HG03354 (cell line): ENCODE measurements around the gene MPZL3.

Experiments used
- ATAC-seq: cut with Tn5 transposase; IDR thresholded peaks from one replicate; pipeline ENCODE4 v1.9.1; 2021; ENCODE audit warnings: mild to moderate bottlenecking; ENCODE audit not compliant: unreplicated experiment, poor library complexity, severe bottlenecking

Gene MPZL3

GRCh38 chr11:118234833-118235232 is 17.3 kb downstream of the MPZL3 start:
- ATAC-seq = no peak

DNA sequence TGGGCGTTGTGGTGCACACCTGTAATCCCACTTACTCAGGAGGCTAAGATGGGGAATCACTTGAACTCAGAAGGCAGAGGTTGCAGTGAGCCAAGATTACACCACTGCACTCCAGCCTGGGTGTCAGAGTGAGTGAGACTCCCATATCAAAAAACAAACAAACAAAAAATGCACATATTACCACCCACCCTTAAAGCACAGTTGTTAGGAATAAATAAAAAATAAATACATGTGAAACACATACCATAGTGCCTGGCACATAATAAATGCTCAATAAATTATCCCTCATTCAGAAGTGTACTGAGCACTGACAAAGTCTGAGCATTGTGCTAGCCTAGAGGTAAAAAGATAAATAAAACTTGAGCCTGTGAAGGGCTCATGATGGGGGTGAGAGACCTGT is 18.3 kb downstream of the MPZL3 start:
- ATAC-seq = no peak

DNA sequence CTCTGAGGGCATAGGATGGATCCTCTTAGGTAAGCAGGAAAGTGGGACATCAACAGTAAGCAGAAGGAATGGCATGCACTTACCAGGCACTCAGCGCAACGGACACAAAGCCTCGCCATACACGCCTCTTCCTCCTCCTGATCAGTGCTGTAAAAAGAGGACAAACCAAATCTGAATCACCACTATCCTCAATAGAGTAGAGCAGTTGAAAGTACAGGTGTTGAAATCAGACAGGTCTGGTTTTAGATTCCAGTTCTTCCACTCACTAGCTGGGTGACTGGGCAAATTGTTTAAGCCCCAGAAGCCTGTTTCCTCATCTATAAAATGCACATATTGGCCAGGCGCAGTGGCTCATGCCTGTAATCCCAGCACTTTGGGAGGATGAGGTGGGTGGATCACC is 18.8 kb downstream of the MPZL3 start:
- ATAC-seq = no peak

DNA sequence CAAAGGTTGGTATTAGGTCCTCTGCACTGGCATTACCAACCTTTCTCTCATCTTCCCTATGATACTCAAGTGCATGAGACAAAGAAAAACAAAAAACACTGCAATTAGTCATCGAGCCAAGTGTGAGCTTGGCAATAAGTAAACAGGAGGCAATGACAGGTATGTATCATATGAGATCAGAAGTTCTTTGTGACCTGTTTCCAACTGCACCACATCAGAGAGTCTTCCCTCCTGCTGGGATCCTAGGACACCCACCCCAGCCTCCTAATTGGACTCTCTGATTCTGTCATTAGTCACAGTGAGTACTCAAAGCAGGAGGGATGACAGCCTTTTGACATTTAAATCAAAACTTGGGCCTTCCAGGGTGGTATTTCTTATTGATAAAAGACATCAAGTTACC is 19.5 kb downstream of the MPZL3 start:
- no peak for ATAC-seq

DNA sequence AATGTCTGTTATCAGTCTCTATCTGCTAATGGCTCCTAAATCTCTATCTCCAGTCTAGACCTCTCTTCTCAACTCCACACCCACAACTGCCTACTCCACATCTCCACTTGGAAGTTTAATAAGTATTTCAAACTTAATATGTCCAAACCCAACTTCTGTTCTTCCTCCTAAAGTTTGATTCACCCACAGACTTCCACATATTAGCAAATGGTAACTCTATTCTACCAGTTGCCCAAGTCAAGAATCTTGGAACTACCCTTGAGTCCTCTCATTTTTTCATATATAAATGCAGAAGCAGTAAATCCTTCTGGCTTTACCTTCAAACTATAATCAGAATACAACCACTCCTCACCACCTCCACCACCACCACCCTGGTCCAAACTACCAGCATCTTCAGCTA is 20.7 kb downstream of the MPZL3 start:
- no peak for ATAC-seq

- no peak for ATAC-seq
Observed at GRCh38 chr11:118230088-118230487, 22.1 kb downstream of the MPZL3 start.

DNA sequence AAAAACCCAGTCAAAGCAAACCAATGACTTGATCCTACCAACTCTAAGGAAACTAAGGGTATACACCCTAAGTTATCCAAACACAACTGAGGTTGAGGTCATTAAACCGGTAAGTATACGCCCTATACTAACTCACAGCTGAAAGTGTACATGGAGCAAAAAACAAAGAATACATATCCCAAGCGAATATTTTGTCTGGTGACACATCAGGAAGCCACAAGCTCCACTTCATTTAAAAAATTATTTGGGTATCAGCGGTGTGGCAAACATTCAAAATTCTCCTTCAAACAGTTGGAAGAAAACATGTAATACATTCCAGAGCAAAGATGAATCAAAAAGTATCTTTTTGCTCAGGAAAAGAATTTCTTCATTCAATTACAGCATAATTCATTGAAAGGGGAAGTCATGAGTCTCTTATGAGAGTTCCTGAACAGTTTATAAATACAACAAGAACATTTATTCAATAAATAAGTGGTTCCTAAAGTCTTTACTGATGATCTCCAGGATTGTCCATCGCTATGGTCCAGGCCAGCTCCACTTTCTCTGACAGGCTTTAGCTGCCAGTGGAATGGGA is 22.8 kb downstream of the MPZL3 start:
- ATAC-seq = no peak

DNA sequence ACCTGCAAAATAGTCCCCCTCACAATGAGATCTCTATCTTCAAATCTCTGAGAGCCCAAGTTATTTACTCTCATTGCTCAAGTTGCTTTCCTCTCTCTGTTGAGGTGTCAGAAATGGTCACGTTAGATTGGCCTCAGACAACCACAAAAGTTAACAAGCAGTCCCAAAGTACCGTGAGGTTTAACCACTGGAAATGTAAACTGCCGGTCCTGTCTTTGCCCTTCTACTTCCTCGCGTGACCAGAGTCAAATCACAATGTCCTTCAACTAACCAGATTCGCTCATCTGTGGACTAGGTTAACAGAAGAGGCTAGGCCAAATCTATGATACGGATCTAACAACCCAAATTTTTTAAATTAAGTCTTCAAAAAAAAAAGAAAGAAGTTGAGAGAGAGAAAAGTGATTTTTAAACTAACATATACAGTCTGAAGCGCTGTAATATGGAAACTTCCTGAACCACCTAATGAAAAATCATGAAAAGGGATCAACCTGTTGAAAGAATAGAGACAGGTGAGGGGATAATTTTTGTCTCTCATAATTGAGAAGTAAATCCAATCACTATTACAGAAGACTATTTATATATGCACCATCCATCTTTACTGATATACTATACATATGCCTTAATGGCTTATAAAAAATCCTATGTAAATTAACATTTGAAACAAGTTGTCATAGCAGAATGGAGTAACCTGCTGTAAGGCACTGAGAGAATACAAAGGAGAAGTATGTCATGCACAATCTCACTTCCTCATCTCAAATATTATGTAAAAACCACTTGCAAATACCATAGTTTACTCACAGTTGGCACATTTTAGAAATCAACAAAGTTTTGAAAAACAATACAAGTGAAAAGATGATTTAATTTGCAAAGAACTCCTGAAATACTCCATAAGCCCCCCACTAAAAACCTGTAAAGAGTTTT is 24.0 kb downstream of the MPZL3 start:
- peak; percentile 74 for ATAC-seq

DNA sequence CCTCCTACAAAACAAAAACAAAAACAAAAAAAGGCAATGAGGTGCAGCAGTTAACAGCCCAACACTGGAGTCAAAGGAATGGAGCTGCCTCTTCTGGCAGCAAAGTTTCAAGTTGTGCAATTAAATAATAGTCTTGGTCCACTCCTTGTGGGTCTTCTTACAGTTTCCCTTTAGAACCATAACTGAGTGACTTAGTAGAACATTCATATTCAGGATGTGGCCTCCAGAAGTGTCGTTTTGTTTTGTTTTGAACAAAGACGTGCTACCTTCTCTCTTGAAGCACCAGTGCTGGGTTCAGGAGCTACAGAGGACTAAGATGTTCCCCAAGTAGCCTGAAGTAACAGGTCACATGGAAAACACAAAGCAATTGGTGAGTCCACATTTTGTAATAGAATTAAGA is 25.4 kb downstream of the MPZL3 start:
- ATAC-seq = no peak

DNA sequence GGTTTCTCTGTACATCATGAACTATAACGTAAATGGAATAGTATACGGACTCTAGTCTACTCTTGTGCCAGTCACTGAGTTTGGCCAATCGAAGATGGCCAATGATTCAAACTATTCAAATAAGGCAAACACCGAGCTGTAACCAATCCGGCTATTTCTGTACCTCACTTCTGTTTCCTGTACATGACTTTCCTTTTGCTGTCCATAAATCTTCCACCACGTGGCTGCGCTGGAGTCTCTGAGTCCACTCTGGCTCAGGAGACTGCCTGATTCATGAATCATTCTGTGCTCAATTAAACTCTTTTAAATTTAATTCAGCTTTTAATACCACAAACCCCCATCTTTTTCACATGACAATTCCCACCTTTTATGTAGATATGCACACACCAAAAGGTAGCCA is 25.9 kb downstream of the MPZL3 start:
- no peak for ATAC-seq

DNA sequence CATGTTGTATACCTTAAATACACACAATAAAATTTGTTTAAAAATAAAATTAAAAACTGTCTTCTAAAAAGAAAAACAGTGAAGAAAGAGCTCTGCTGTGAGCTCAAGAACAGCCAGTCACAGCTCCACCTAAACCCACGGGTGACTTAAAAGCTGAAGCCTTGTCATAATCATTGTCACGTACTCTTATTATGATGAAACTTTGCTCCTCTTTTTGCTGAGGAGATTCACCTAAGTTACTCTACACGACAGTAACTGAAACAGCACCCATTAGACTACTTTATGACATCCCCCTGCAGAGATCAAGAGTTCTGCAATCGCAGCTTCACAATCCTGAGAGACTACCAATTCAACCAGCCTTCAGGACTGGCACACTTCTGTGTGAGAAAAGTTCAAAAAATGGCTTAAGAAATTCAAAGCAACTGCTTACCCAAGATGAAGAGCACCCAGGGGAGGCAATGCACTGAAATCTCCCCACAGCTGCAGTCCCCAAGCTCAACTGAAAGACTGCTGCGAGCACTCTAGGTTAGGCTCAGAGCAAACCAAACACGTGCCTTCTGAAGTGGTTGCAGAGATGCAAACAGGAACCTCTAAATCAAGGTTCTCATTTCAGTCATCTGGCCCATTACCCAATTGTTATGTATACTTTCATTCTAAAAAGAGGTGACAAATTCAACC is 27.5 kb downstream of the MPZL3 start, which contains the start of gene JAML:
TSS of gene JAML (minus strand) at position 501 of the 678 bp plus-strand sequence. CDS start 10,145 bp downstream, outside the sequence.
- no peak for ATAC-seq

DNA sequence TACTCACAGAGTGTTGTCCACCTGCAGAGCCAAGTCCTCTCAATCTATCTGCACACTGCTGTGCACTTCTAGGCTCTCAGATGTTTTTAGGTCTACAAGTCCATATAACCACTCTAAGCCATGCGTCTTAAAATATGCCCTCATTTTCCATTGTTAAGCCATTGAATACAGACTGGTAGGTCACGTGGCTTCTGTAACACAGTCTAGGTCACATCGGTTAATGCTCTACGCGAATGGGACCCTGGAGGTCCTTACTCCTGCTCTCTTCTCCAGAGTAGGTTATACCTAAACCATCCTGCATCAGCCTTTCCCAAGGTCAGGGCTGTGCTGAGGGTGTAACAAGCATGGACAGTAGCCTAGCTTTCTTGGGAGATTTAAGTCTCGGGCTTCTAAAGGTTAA is 28.2 kb downstream of the MPZL3 start:
- ATAC-seq = no peak

DNA sequence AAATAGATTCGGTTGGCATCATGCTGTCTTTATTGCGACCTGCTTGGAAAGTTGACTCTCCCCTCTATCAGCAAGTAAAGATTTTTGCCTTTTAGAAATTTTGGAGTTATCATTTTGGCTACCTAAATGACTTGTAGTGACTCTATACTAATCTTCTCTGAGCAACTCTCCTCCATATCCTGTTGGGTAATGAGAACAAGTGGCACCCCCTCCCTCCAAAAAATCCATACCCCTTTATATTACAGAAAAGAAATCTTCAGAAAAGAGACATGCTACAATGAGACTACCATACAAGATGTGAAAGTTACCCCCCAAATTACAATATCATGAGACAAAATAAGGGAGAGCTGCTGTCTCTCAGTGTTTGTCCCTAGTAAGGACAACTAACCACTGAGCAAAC is 28.6 kb downstream of the MPZL3 start:
- ATAC-seq = no peak

GRCh38 chr11:118222437-118222836 is 29.7 kb downstream of the MPZL3 start:
- no peak for ATAC-seq

DNA sequence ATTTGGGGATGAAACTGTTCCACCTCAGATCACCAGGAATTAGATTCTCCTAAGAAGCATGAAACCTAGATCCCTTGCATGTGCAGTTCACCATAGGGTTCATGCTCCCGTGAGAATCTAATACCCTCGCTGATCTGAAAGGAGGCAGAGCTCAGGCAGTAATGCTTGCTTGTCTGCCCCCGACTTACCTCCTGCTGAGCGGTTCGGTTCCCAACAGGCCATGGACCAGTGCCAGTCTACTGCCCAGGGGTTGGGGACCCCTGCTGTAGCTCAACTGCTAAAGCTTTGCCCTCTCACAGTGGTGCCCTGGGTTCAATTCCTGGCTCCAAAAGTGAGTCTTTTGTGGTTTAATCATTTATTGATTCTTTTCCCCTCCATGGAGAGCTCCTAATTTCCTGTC is 30.7 kb downstream of the MPZL3 start:
- ATAC-seq = no peak

GRCh38 chr11:118219732-118220131 is 32.4 kb downstream of the MPZL3 start:
- no peak for ATAC-seq

- ATAC-seq = no peak
Observed at GRCh38 chr11:118219244-118219643, 32.9 kb downstream of the MPZL3 start.

DNA sequence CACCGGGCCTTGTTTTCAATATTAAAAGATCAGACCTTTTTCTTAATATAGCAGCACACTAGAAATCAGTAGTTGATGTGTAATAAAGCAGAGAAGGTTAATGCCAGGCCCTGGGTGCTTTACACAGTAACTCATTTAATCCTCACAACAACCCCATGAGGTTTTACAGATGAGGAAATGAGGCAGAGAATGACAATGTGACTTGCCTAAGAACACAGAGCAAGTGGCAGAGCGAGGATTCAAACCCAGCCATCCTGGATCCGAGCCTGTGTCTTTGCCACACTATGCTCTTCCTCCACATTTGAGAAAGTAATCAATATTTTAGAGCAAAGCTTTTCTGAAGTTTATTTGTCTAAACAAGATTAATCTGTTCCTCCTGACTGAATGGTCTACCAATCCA is 34.6 kb downstream of the MPZL3 start:
- ATAC-seq = no peak

DNA sequence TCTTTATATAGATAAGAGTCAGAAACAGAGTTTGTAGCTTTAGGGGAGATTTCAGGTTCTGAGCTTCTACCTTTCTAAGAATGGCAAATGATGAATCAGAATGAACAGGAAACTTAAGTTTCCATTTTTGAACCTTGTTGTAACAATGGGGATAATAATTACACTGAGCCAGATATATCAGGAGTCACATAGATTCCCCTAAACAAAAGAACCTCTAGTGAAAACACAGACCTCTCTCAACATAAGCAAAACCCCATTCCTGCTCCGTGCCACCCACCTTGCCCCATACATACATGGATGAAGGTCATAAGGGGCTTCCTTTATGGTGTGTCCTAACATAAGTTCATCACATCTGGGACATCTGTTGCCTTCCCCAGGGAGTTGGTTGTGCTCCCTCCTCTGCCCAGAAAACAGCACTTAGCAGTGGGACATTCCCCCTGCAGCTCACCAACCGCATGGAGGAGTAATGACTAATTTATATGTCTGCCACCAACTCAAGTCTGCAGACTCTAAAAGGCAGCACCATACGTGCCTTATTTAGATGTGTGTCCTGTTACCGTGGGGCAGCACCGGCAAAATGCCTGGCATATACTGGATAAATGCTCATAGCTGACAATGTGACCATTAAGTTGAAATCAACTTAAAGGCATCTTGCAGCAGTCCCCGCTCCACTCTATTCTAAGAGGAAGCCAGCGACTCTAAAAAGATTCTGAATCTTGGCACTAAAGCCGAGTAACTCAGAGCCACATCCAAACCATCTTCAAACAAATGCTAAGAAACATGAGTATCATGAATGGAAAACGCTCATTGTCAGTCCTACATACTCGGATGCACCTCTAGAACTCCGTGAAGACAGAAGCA is 35.3 kb downstream of the MPZL3 start:
- ATAC-seq = peak; percentile 56

DNA sequence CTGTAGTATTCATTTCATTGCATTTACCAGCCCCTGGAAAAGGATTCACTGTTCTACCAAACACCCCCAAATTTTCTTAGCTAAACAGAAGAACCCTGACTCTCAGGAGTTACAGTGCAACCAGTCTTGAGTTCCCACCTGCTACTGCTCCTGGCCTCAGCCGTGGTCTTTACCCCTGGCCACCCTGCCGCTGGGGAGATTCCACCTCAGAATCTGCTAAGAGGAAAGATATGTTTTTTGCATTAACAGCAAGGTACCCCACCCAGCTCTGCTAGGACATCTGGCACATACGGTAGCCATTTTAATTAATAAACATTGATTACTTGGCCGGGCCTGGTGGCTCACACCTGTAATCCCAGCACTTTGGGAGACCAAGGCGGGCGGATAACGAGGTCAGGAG is 36.4 kb downstream of the MPZL3 start:
- ATAC-seq = no peak
